Ovary (tissue), 9 donors: ENCODE data around the gene IL6R. TPM values are rescaled to one million over a fixed set of nuclear protein-coding genes. Genes with fewer than 3 reads are reported as not detected.

Experiments
- DNase-seq, 5 donors: peaks; one replicate each; pipeline ENCODE4 v3.0.0-alpha.2; 2019 to 2020
- H3K27ac ChIP-seq, 2 donors: fragments of 200-600 bp; one replicate each; pipeline versions ENCODE4 v1.5.1 to v1.8.0; 2019 to 2022
- H3K27me3 ChIP-seq: fragments of 200-600 bp; one replicate; pipeline ENCODE4 v1.8.0; 2022
- H3K36me3 ChIP-seq: fragments of 200-600 bp; sonication (generic); one replicate; pipeline ENCODE4 v1.5.1; 2019
- H3K4me1 ChIP-seq: one replicate; pipeline ENCODE4 v1.8.1; 2013; ENCODE audit warnings: mild to moderate bottlenecking, moderate library complexity; ENCODE audit not compliant: insufficient read depth
- H3K4me3 ChIP-seq: fragments of 200-600 bp; sonication (generic); one replicate; pipeline ENCODE4 v1.5.1; 2017
- H3K9me3 ChIP-seq, 2 donors: fragments of 200-600 bp in 1 of 2; sonication (generic) in 1 of 2; one replicate each; pipeline versions ENCODE4 v1.5.1 to v1.8.1; 2013 to 2019; ENCODE audit warnings: mild to moderate bottlenecking in 1 of 2, moderate library complexity in 1 of 2
- CTCF ChIP-seq, 3 donors: fragments of 450-650 bp in 2 of 3; fragments of 200-600 bp in 1 of 3; IDR thresholded peaks; one replicate each; pipeline versions ENCODE4 v1.5.1 to v1.8.0; 2016 to 2022; ENCODE audit warnings: antibody characterized with exemption in 3 of 3, mild to moderate bottlenecking in 1 of 3
- EP300 ChIP-seq: sonication (generic); formaldehyde crosslinking; IDR thresholded peaks from one replicate; pipeline ENCODE4 v1.6.1; 2017; ENCODE audit warnings: antibody characterized with exemption
- POLR2A ChIP-seq: fragments of 450-650 bp; IDR thresholded peaks from one replicate; pipeline ENCODE4 v1.6.1; 2017; ENCODE audit warnings: antibody characterized with exemption, mild to moderate bottlenecking, moderate library complexity
- WGBS, 3 donors: extraction: QIAGEN DNeasy Blood & Tissue Kit in 1 of 3; methylation state at CpG; one replicate each; pipeline versions ENCODE4 v1.1.5 to v1.1.7; 2013 to 2017; 5-methylcytosine and 5-hydroxymethylcytosine counted together
- intact Hi-C, 4 donors: fragments of 100-400 bp; cut with DNase I; formaldehyde crosslinking; loops; one replicate each; pipeline versions ENCODE4 v1.11.0 to v1.15.1; 2022 to 2023
- polyA plus RNA-seq, 2 donors: library from polyadenylated mRNA; stranded (reverse); fragments of 200-250 nt in 1 of 2; fragments of 350-450 nt in 1 of 2; fragmentation: Illumina TruSeq in 1 of 2; extraction: RNeasy Lipid Tissue Mini Kit (QIAGEN cat#74804) in 1 of 2; gene quantifications; one replicate each; pipeline ENCODE4 v1.2.3, GENCODE V29; 2013 to 2014
- total RNA-seq, 7 donors: library from RNA; depleted of rRNA in 2 of 7; stranded (reverse); fragments of >200 nt in 2 of 7; fragmentation: NEBNext Ultra II Directional in 3 of 7; extraction: Animal tissue kit (Norgen Biotek cat#: 25700) in 3 of 7; gene quantifications; one replicate each; pipeline versions ENCODE4 v1.1.0 to v1.2.4, GENCODE V29; 2016 to 2023
- donor health status: DM: no; HTN: no; CAD: no; lungs with moderate emphysema.
- donor health status: DM: no; HTN: no; CAD: no.
- donor health status: Bipolar disorder and iron deficiency.
- donor health status: DM: yes; HTN: yes; CAD: no.
- donor health status: DM: no; HTN: no; CAD: no.
- donor health status: DM: yes; HTN: yes; CAD: no.

The IL6R gene
- total and polyA plus RNA-seq, 9 donors, result 6.5 to 37.0 (median 12.2) TPM

- peaks cover 4% of the 10 kb centered on the region for H3K4me1 ChIP-seq
- 15 to 24% (median 17%) methylated on average over 8 of the region's 8 CpGs for WGBS, 3 donors
- peak overlapping the region in 1 of 2 donors; percentile 38 for H3K27ac ChIP-seq
- DNase-seq, result peak in 2 of 5 donors; percentile 43 to 47
- no peaks in the 10 kb centered on the region for H3K27me3 ChIP-seq
- intact Hi-C loops, result loop anchor here in 2 of 4 donors (10.0 kb wide), 1 partner anchor 62 kb away; the partner anchor contains the start of gene IL6R (in 2 of the 2)
- H3K4me3 ChIP-seq, result no peak overlapping the region
- TF ChIP-seq POLR2A, result no peak
- TF ChIP-seq EP300, result no peak
- TF ChIP-seq CTCF (IDR thresholded peaks at IDR 0.05), result peak in 1 of 3 donors; percentile 28
- no peaks in the 10 kb centered on the region for H3K9me3 ChIP-seq
- no peaks in the 10 kb centered on the region for H3K36me3 ChIP-seq
Measured at GRCh38 chr1:154466921-154467417, 61.8 kb downstream of the IL6R start.

GRCh38 chr1:154467434-154468102 lies 62.4 kb downstream of the IL6R start:
- H3K9me3 ChIP-seq, result no peaks in the 10 kb centered on the region
- H3K4me3 ChIP-seq, result no peak overlapping the region
- 92 to 95% (median 94%) methylated on average over 11 of the region's 11 CpGs for WGBS, 3 donors
- peaks cover 4% of the 10 kb centered on the region for H3K4me1 ChIP-seq
- H3K27me3 ChIP-seq, result no peaks in the 10 kb centered on the region
- no peak for TF ChIP-seq EP300
- TF ChIP-seq CTCF (IDR thresholded peaks at IDR 0.05), result no peak
- no peak for TF ChIP-seq POLR2A
- DNase-seq, result no peak
- intact Hi-C loops, result loop anchor here in 2 of 4 donors (10.0 kb wide), 1 partner anchor 63 kb away; the partner anchor contains the start of gene IL6R (in 2 of the 2)
- peak overlapping the region in 1 of 2 donors; percentile 38 for H3K27ac ChIP-seq
- H3K36me3 ChIP-seq, result no peaks in the 10 kb centered on the region

- 59 to 79% (median 63%) methylated on average over 12 of the region's 12 CpGs for WGBS, 3 donors
Measured at GRCh38 chr1:154468535-154469250, 63.5 kb downstream of the IL6R start.

More at GRCh38 chr1:154468535-154469250, 63.5 kb downstream of the IL6R start:
- peaks cover 4% of the 10 kb centered on the region for H3K4me1 ChIP-seq
- intact Hi-C loops, result loop anchor here in 2 of 4 donors (10.0 kb wide), 1 partner anchor 64 kb away; the partner anchor contains the start of gene IL6R (in 2 of the 2)
- no peak overlapping the region for H3K27ac ChIP-seq
- no peaks in the 10 kb centered on the region for H3K27me3 ChIP-seq
- H3K9me3 ChIP-seq, result no peaks in the 10 kb centered on the region
- no peak for TF ChIP-seq CTCF (IDR thresholded peaks at IDR 0.05)
- TF ChIP-seq EP300, result no peak
- TF ChIP-seq POLR2A, result no peak
- no peak for DNase-seq
- H3K4me3 ChIP-seq, result no peak overlapping the region
- no peaks in the 10 kb centered on the region for H3K36me3 ChIP-seq
